GM23338 (cell line): ENCODE results near the gene SERPINB8. TPM values are rescaled to one million over a fixed set of nuclear protein-coding genes. Genes with fewer than 3 reads are reported as not detected.

Source experiments
- ATAC-seq: fragments of 200-7000 bp; cut with Tn5 transposase; 3 replicates; pipeline ENCODE4 v1.9.1; 2020
- DNase-seq: peaks from one replicate; pipeline ENCODE4 v3.0.0-alpha.2; 2015; ENCODE audit warnings: low spot score
- H2AFZ ChIP-seq: fragments of 200-600 bp; sonication (generic); 2 replicates; pipeline ENCODE4 v1.8.0; 2016; ENCODE audit warnings: antibody characterized with exemption, mild to moderate bottlenecking, moderate library complexity
- H3F3A ChIP-seq: fragments of 200-600 bp; sonication (generic); replicated peaks from 2 replicates; pipeline ENCODE4 v1.8.0; 2017; ENCODE audit warnings: antibody characterized with exemption, mixed run types, low read depth
- H3K27ac ChIP-seq: fragments of 200-600 bp; sonication (generic); 2 replicates; pipeline ENCODE4 v1.6.1; 2016; ENCODE audit warnings: low read depth
- H3K27me3 ChIP-seq: fragments of 200-600 bp; sonication (generic); 2 replicates; pipeline ENCODE4 v1.8.0; 2016; ENCODE audit warnings: mild to moderate bottlenecking, mixed run types, moderate library complexity; ENCODE audit not compliant: insufficient read depth
- H3K36me3 ChIP-seq: fragments of 200-600 bp; sonication (generic); 2 replicates; pipeline ENCODE4 v1.8.0; 2016; ENCODE audit warnings: mild to moderate bottlenecking; ENCODE audit not compliant: insufficient read depth
- H3K4me1 ChIP-seq: fragments of 200-600 bp; sonication (generic); 2 replicates; pipeline ENCODE4 v1.8.0; 2016; ENCODE audit warnings: mild to moderate bottlenecking, moderate library complexity; ENCODE audit not compliant: insufficient read depth
- H3K4me2 ChIP-seq: fragments of 200-600 bp; sonication (generic); 2 replicates; pipeline ENCODE4 v1.7.1; 2017; ENCODE audit warnings: mixed run types
- H3K4me3 ChIP-seq: fragments of 200-600 bp; sonication (generic); 2 replicates; pipeline ENCODE4 v1.6.1; 2016; ENCODE audit warnings: mixed run types
- H3K79me2 ChIP-seq: fragments of 200-600 bp; sonication (generic); replicated peaks from 2 replicates; pipeline ENCODE4 v1.8.0; 2017; ENCODE audit warnings: mild to moderate bottlenecking; ENCODE audit not compliant: insufficient read depth
- H3K9me2 ChIP-seq: fragments of 200-600 bp; sonication (generic); 2 replicates; pipeline ENCODE4 v1.8.0; 2017; ENCODE audit not compliant: insufficient read depth
- H4K20me1 ChIP-seq: fragments of 200-600 bp; sonication (generic); replicated peaks from 2 replicates; pipeline ENCODE4 v1.8.0; 2017; ENCODE audit warnings: mild to moderate bottlenecking; ENCODE audit not compliant: insufficient read depth
- H3K27ac Mint-ChIP-seq: 2 replicates; pipeline ENCODE4 v1.8.0; 2020; ENCODE audit warnings: inconsistent platforms, mild to moderate bottlenecking, moderate library complexity, mixed read lengths
- H3K27me3 Mint-ChIP-seq: 3 replicates; pipeline ENCODE4 v1.8.0; 2022; ENCODE audit warnings: low read depth, mild to moderate bottlenecking, moderate library complexity, mixed read lengths, inconsistent platforms; ENCODE audit not compliant: insufficient read depth, poor library complexity
- H3K36me3 Mint-ChIP-seq: 3 replicates; pipeline ENCODE4 v1.8.0; 2021; ENCODE audit warnings: low read depth, mild to moderate bottlenecking, inconsistent platforms, moderate library complexity, mixed read lengths
- H3K4me1 Mint-ChIP-seq: 3 replicates; pipeline ENCODE4 v1.8.0; 2020; ENCODE audit warnings: mild to moderate bottlenecking, inconsistent platforms, mixed read lengths
- H3K4me3 Mint-ChIP-seq: 3 replicates; pipeline ENCODE4 v1.8.0; 2021; ENCODE audit warnings: moderate library complexity, mild to moderate bottlenecking, inconsistent platforms, mixed read lengths
- H3K9me3 Mint-ChIP-seq: 3 replicates; pipeline ENCODE4 v1.8.0; 2020; ENCODE audit warnings: moderate library complexity, mild to moderate bottlenecking, inconsistent platforms, mixed read lengths
- EZH2 ChIP-seq: fragments of 200-600 bp; sonication (generic); IDR thresholded peaks from one replicate; pipeline ENCODE4 v1.8.0; 2017; ENCODE audit warnings: antibody characterized with exemption, mild to moderate bottlenecking, low read depth; ENCODE audit not compliant: unreplicated experiment
- JUNB ChIP-seq: IDR thresholded peaks from one replicate; pipeline ENCODE4 v1.6.1; 2016; ENCODE audit warnings: antibody characterized with exemption; ENCODE audit not compliant: unreplicated experiment
- NANOG ChIP-seq: IDR thresholded peaks from 2 replicates; pipeline ENCODE4 v1.6.1; 2016; ENCODE audit warnings: antibody characterized with exemption, borderline replicate concordance
- POLR2AphosphoS5 ChIP-seq: IDR thresholded peaks from 2 replicates; pipeline ENCODE4 v1.6.1; 2016; ENCODE audit warnings: antibody characterized with exemption, low read depth
- ZNF114 ChIP-seq: fragments of 250-450 bp; sonication (Bioruptor Pico); IDR thresholded peaks from 2 replicates; pipeline ENCODE4 v1.5.0; 2020; ENCODE audit warnings: mild to moderate bottlenecking, moderate library complexity
- ZNF331 ChIP-seq: fragments of 250-450 bp; sonication (Bioruptor Pico); IDR thresholded peaks from 2 replicates; pipeline ENCODE4 v1.5.0; 2020; ENCODE audit warnings: low read depth, mild to moderate bottlenecking, moderate library complexity
- polyA plus RNA-seq: library from polyadenylated mRNA; unstranded; fragments of >200 nt; fragmentation: Nextera tagmentation; extraction: Ambion mirVana; gene quantifications from 2 replicates; pipeline ENCODE4 v1.2.1, GENCODE V29; 2016
- total RNA-seq: library from RNA; depleted of rRNA; stranded (reverse); fragments of >200 nt; shearing (Covaris generic); gene quantifications from 2 replicates; pipeline ENCODE4 v1.2.3, GENCODE V29; 2014
- TF ChIP-seq, protein P1 (sequence below): IDR thresholded peaks from 2 replicates; pipeline ENCODE4 v1.6.1; 2016; ENCODE audit warnings: antibody characterized with exemption
- TF ChIP-seq, protein P2 (sequence below): fragments of 250-450 bp; sonication (Bioruptor Pico); IDR thresholded peaks from 2 replicates; pipeline ENCODE4 v1.5.0; 2020; ENCODE audit warnings: mild to moderate bottlenecking, moderate library complexity

SERPINB8 gene
- total and polyA plus RNA-seq, 2 experiments from 2014 or later: 0.50 to 2.1 TPM

DNA sequence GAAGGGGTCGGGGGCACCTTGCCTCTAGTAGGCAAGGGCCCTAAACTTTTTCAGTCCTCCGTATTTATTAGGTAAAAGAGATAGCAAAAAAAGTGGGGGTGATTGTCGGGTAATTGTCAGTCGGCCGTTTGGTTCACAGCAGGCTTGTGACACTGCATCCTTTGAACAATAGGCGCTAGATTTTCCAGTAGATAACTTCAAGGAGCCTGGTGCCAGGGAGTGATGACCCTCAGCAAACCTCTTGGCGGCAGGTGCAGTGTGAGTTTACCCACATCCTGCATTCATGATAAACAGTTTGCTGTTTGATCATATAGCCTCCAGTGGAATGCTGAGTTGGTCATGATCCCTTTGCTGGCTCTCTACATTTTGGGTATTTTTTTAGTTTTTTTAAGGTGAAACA is 22.9 kb downstream of the SERPINB8 start:
- Mint-ChIP-seq H3K36me3 (peaks cover 11% of the 10 kb centered on the region; the same call in 2 of the 3 replicates), H3K4me1 (no peaks in the 10 kb centered on the region), H3K9me3 (peaks cover 27% of the 10 kb centered on the region), H3K4me3 (no peak overlapping the region), H3K27me3 (peaks cover 4% of the 10 kb centered on the region), H3K27ac (no peak overlapping the region)
- Histone ChIP-seq H2AFZ (no peak overlapping the region), H3K4me3 (no peak overlapping the region), H3K36me3 (no peaks in the 10 kb centered on the region), H3K79me2 (no peaks in the 10 kb centered on the region), H3K4me1 (no peaks in the 10 kb centered on the region), H3F3A (no peaks in the 10 kb centered on the region), H4K20me1 (no peaks in the 10 kb centered on the region), H3K27me3 (no peaks in the 10 kb centered on the region), H3K27ac (no peak overlapping the region), H3K9me2 (no peaks in the 10 kb centered on the region), H3K4me2 (no peak overlapping the region)
- DNase-seq: no peak
- ATAC-seq: no peak
- TF ChIP-seq ZNF114 (CRISPR knock-in tag): no peak
- no peak for TF ChIP-seq POLR2AphosphoS5
- TF ChIP-seq, protein P1, sequence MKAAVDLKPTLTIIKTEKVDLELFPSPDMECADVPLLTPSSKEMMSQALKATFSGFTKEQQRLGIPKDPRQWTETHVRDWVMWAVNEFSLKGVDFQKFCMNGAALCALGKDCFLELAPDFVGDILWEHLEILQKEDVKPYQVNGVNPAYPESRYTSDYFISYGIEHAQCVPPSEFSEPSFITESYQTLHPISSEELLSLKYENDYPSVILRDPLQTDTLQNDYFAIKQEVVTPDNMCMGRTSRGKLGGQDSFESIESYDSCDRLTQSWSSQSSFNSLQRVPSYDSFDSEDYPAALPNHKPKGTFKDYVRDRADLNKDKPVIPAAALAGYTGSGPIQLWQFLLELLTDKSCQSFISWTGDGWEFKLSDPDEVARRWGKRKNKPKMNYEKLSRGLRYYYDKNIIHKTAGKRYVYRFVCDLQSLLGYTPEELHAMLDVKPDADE: no peak
- no peak for TF ChIP-seq JUNB
- no peak for TF ChIP-seq NANOG
- TF ChIP-seq EZH2: no peak
- no peak for TF ChIP-seq ZNF331 (CRISPR knock-in tag)
- TF ChIP-seq, protein P2, sequence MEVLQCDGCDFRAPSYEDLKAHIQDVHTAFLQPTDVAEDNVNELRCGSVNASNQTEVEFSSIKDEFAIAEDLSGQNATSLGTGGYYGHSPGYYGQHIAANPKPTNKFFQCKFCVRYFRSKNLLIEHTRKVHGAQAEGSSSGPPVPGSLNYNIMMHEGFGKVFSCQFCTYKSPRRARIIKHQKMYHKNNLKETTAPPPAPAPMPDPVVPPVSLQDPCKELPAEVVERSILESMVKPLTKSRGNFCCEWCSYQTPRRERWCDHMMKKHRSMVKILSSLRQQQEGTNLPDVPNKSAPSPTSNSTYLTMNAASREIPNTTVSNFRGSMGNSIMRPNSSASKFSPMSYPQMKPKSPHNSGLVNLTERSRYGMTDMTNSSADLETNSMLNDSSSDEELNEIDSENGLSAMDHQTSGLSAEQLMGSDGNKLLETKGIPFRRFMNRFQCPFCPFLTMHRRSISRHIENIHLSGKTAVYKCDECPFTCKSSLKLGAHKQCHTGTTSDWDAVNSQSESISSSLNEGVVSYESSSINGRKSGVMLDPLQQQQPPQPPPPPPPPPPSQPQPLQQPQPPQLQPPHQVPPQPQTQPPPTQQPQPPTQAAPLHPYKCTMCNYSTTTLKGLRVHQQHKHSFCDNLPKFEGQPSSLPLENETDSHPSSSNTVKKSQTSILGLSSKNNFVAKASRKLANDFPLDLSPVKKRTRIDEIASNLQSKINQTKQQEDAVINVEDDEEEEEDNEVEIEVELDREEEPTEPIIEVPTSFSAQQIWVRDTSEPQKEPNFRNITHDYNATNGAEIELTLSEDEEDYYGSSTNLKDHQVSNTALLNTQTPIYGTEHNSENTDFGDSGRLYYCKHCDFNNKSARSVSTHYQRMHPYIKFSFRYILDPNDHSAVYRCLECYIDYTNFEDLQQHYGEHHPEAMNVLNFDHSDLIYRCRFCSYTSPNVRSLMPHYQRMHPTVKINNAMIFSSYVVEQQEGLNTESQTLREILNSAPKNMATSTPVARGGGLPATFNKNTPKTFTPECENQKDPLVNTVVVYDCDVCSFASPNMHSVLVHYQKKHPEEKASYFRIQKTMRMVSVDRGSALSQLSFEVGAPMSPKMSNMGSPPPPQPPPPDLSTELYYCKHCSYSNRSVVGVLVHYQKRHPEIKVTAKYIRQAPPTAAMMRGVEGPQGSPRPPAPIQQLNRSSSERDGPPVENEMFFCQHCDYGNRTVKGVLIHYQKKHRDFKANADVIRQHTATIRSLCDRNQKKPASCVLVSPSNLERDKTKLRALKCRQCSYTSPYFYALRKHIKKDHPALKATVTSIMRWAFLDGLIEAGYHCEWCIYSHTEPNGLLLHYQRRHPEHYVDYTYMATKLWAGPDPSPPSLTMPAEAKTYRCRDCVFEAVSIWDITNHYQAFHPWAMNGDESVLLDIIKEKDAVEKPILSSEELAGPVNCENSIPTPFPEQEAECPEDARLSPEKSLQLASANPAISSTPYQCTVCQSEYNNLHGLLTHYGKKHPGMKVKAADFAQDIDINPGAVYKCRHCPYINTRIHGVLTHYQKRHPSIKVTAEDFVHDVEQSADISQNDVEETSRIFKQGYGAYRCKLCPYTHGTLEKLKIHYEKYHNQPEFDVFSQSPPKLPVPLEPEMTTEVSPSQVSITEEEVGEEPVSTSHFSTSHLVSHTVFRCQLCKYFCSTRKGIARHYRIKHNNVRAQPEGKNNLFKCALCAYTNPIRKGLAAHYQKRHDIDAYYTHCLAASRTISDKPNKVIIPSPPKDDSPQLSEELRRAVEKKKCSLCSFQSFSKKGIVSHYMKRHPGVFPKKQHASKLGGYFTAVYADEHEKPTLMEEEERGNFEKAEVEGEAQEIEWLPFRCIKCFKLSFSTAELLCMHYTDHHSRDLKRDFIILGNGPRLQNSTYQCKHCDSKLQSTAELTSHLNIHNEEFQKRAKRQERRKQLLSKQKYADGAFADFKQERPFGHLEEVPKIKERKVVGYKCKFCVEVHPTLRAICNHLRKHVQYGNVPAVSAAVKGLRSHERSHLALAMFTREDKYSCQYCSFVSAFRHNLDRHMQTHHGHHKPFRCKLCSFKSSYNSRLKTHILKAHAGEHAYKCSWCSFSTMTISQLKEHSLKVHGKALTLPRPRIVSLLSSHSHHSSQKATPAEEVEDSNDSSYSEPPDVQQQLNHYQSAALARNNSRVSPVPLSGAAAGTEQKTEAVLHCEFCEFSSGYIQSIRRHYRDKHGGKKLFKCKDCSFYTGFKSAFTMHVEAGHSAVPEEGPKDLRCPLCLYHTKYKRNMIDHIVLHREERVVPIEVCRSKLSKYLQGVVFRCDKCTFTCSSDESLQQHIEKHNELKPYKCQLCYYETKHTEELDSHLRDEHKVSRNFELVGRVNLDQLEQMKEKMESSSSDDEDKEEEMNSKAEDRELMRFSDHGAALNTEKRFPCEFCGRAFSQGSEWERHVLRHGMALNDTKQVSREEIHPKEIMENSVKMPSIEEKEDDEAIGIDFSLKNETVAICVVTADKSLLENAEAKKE (CRISPR knock-in tag): no peak
